PC-9 (cell line): Measurements from ENCODE around the gene ZFAND3. TPM values are rescaled to one million over a fixed set of nuclear protein-coding genes. Genes with fewer than 3 reads are reported as not detected.

Source experiments
- BruUV-seq: library from RNA; stranded (reverse); fragments of 400-500 nt; replicated peaks from 2 replicates; lab custom pipeline; 2021; lab: Mats Ljungman, UMichigan
- CTCF ChIA-PET: fragments of 300-600 bp; sonication (Branson Sonifier 250); formaldehyde crosslinking; loops from one replicate; lab custom pipeline; 2022; ENCODE audit warnings: antibody characterized with exemption; lab: Charles Lee
- POLR2A ChIA-PET: fragments of 300-600 bp; sonication (Branson Sonifier 250); formaldehyde crosslinking; loops from one replicate; lab custom pipeline; 2022; ENCODE audit warnings: antibody characterized with exemption; ENCODE audit not compliant: unreplicated experiment; lab: Charles Lee
- DNase-seq, 2 experiments: peaks; one replicate each; pipeline versions ENCODE4 v3.0.0 to v3.0.0-alpha.2; 2015 to 2022; ENCODE audit warnings: mixed read lengths in 1 of 2
- H2AFZ ChIP-seq: fragments of 200-600 bp; sonication (generic); 2 replicates; pipeline ENCODE4 v1.8.1; 2017; ENCODE audit warnings: antibody characterized with exemption
- H3F3A ChIP-seq: fragments of 200-600 bp; sonication (generic); 2 replicates; pipeline ENCODE4 v1.8.1; 2017; ENCODE audit warnings: antibody characterized with exemption, mild to moderate bottlenecking, low read depth; ENCODE audit not compliant: insufficient read depth
- H3K27ac ChIP-seq: fragments of 200-600 bp; sonication (generic); 2 replicates; pipeline ENCODE4 v1.6.1; 2016; ENCODE audit warnings: mixed run types
- H3K27me3 ChIP-seq: fragments of 200-600 bp; sonication (generic); 2 replicates; pipeline ENCODE4 v1.6.1; 2016; ENCODE audit warnings: low read depth, mixed run types; ENCODE audit not compliant: insufficient read depth
- H3K36me3 ChIP-seq: fragments of 200-600 bp; sonication (generic); 2 replicates; pipeline ENCODE4 v1.6.1; 2016; ENCODE audit warnings: low read depth, mixed run types
- H3K4me1 ChIP-seq: fragments of 200-600 bp; sonication (generic); replicated peaks from 2 replicates; pipeline ENCODE4 v1.6.1; 2016; ENCODE audit warnings: mixed run types; ENCODE audit not compliant: insufficient read depth
- H3K4me2 ChIP-seq: fragments of 200-600 bp; sonication (generic); 2 replicates; pipeline ENCODE4 v1.6.1; 2017; ENCODE audit warnings: mixed run types
- H3K4me3 ChIP-seq: fragments of 200-600 bp; sonication (generic); 2 replicates; pipeline ENCODE4 v1.6.1; 2016; ENCODE audit warnings: mixed run types
- H3K79me2 ChIP-seq: fragments of 200-600 bp; sonication (generic); 2 replicates; pipeline ENCODE4 v1.6.1; 2017; ENCODE audit warnings: low read depth, mixed run types
- H3K9me2 ChIP-seq: fragments of 200-600 bp; sonication (generic); 2 replicates; pipeline ENCODE4 v1.8.1; 2017; ENCODE audit warnings: mild to moderate bottlenecking; ENCODE audit not compliant: insufficient read depth
- H3K9me3 ChIP-seq: fragments of 200-600 bp; sonication (generic); 2 replicates; pipeline ENCODE4 v1.8.1; 2016; ENCODE audit warnings: low read depth; ENCODE audit not compliant: insufficient read depth
- H4K20me1 ChIP-seq: fragments of 200-600 bp; sonication (generic); 2 replicates; pipeline ENCODE4 v1.8.1; 2017; ENCODE audit not compliant: insufficient read depth
- EZH2 ChIP-seq: fragments of 200-600 bp; sonication (generic); IDR thresholded peaks from 2 replicates; pipeline ENCODE4 v1.8.0; 2017; ENCODE audit warnings: antibody characterized with exemption, low read depth
- intact Hi-C: fragments of 100-400 bp; cut with micrococcal nuclease; formaldehyde crosslinking; loops from one replicate; pipeline ENCODE4 v1.10.0; 2022; ENCODE audit not compliant: unreplicated experiment
- total RNA-seq: library from RNA; stranded (reverse); gene quantifications from 2 replicates; pipeline ENCODE4 v1.2.3, GENCODE V29; 2021
- TF ChIP-seq, protein P1 (sequence below): fragments of 200-600 bp; sonication (generic); conservative IDR thresholded peaks from 2 replicates; pipeline ENCODE4 v1.6.1; 2017; ENCODE audit warnings: mixed run types, antibody characterized with exemption, mild to moderate bottlenecking, moderate library complexity

The ZFAND3 gene
- total RNA-seq, 1 experiment from 2014 or later = 46.8 TPM

DNA sequence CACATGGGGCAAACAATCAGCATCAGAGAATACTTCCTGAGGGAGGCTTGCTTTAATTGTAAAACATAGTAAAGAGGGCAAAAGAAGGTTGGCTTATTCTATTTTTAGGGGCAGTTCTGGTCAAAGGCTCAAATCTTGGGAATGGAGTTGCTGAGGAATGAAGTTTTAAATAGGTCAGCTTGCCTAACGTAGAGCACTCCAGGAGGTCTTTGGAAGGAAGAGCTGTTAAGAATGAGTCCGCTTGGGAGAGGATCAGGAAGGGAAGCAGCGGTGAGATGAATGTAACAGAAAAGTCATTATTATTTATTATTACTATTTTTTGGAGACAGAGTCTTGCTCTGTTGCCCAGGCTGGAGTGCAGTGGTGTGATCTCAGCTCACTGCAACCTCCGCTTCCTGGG is 108.7 kb downstream of the ZFAND3 start:
- peaks cover 6% of the 10 kb centered on the region; the same call in 1 of the 2 replicates for H3F3A ChIP-seq
- no peak overlapping the region for H3K27ac ChIP-seq
- no peaks in the 10 kb centered on the region for H3K9me2 ChIP-seq
- no peak for DNase-seq
- H3K27me3 ChIP-seq = no peaks in the 10 kb centered on the region
- BruUV-seq = no TSS peak
- H3K79me2 ChIP-seq = peaks cover 33% of the 10 kb centered on the region
- H3K4me2 ChIP-seq = no peak overlapping the region
- TF ChIP-seq, protein P1, sequence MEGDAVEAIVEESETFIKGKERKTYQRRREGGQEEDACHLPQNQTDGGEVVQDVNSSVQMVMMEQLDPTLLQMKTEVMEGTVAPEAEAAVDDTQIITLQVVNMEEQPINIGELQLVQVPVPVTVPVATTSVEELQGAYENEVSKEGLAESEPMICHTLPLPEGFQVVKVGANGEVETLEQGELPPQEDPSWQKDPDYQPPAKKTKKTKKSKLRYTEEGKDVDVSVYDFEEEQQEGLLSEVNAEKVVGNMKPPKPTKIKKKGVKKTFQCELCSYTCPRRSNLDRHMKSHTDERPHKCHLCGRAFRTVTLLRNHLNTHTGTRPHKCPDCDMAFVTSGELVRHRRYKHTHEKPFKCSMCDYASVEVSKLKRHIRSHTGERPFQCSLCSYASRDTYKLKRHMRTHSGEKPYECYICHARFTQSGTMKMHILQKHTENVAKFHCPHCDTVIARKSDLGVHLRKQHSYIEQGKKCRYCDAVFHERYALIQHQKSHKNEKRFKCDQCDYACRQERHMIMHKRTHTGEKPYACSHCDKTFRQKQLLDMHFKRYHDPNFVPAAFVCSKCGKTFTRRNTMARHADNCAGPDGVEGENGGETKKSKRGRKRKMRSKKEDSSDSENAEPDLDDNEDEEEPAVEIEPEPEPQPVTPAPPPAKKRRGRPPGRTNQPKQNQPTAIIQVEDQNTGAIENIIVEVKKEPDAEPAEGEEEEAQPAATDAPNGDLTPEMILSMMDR = no peak
- no peak for TF ChIP-seq EZH2
- H3K4me3 ChIP-seq = no peak overlapping the region
- H3K9me3 ChIP-seq = no peaks in the 10 kb centered on the region
- no peak overlapping the region for H2AFZ ChIP-seq
- CTCF ChIA-PET = no interaction called here
- intact Hi-C loops = no loop called here
- H3K4me1 ChIP-seq = no peaks in the 10 kb centered on the region
- H4K20me1 ChIP-seq = peaks cover 9% of the 10 kb centered on the region
- 0 out of 2 replicates have a peak, but pooled peaks cover 5% of the 10 kb centered on the region for H3K36me3 ChIP-seq
- POLR2A ChIA-PET = interaction anchor here (0.6 kb wide), 1 partner anchor 12 kb away, joined by 3 read pairs; no protein-coding TSS in a partner anchor

DNA sequence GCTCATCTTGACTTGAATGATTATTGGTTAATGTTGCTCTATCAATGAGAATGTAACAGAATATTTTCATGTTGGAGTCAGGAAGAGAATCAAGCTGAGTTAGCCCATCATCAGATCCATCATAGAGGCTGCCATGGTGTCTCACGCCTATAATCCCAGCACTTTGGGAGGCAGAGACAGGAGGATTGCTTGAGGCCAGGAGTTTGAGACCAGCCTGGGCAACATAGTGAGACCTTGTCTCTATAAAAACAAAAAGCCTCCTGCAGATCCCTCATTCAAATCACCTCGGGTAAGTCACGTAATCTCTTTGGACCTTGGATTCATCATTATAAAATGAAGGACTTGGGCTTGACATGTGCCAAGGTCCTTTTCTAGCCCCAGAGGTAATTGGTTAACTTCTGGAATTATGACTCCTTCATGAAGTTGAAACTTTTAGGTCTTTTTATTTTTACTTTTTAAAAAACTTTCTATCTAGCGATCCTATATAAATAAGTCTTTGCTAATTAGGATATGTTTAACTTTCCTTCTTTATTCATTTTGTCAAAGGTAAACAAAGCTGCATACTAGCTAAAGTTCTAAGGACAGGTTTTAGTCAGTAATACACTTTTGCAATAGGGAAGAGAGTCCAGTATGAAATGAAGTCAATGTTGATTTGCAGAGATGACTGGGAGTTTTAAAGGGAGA is 110.9 kb downstream of the ZFAND3 start:
- Histone ChIP-seq H3K4me3 (no peak overlapping the region), H3K4me2 (no peak overlapping the region), H3K9me2 (no peaks in the 10 kb centered on the region), H4K20me1 (peaks cover 9% of the 10 kb centered on the region), H3F3A (peaks cover 6% of the 10 kb centered on the region; the same call in 1 of the 2 replicates), H2AFZ (no peak overlapping the region), H3K27me3 (no peaks in the 10 kb centered on the region), H3K36me3 (0 out of 2 replicates have a peak, but pooled peaks cover 5% of the 10 kb centered on the region), H3K4me1 (no peaks in the 10 kb centered on the region), H3K9me3 (no peaks in the 10 kb centered on the region), H3K27ac (no peak overlapping the region; the same call in 1 of the 2 replicates), H3K79me2 (peaks cover 29% of the 10 kb centered on the region; the same call in 1 of the 2 replicates)
- TF ChIP-seq EZH2 = no peak
- TF ChIP-seq, protein P1 = no peak
- DNase-seq = no peak
- CTCF ChIA-PET = no interaction called here
- intact Hi-C loops = no loop called here
- BruUV-seq = TSS peak; percentile 18
- POLR2A ChIA-PET = no interaction called here

GRCh38 chr6:37931066-37931465 is 111.5 kb downstream of the ZFAND3 start:
- Histone ChIP-seq H3K4me2 (no peak overlapping the region), H4K20me1 (peaks cover 9% of the 10 kb centered on the region), H3K4me3 (no peak overlapping the region), H3K79me2 (peaks cover 25% of the 10 kb centered on the region), H3K36me3 (0 out of 2 replicates have a peak, but pooled peaks cover 5% of the 10 kb centered on the region), H2AFZ (no peak overlapping the region), H3K9me3 (no peaks in the 10 kb centered on the region), H3F3A (peaks cover 6% of the 10 kb centered on the region; the same call in 1 of the 2 replicates), H3K4me1 (no peaks in the 10 kb centered on the region), H3K27ac (no peak overlapping the region; the same call in 1 of the 2 replicates), H3K27me3 (no peaks in the 10 kb centered on the region), H3K9me2 (no peaks in the 10 kb centered on the region)
- ChIA-PET CTCF (interaction anchor here (0.6 kb wide), 1 partner anchor 67 kb away, joined by 6 read pairs; no protein-coding TSS in a partner anchor), POLR2A (interaction anchor here (0.6 kb wide), 1 partner anchor 43 kb away, joined by 9 read pairs; no protein-coding TSS in a partner anchor)
- intact Hi-C loops = no loop called here
- DNase-seq = no peak
- TF ChIP-seq, protein P1 = no peak
- TF ChIP-seq EZH2 = no peak
- BruUV-seq = no TSS peak
